HG02571 (cell line): Measurements from ENCODE around the gene KDM2B.

Experiments used
- ATAC-seq: cut with Tn5 transposase; IDR thresholded peaks from one replicate; pipeline ENCODE4 v1.9.1; 2021; ENCODE audit warnings: mild to moderate bottlenecking, moderate library complexity; ENCODE audit not compliant: unreplicated experiment

KDM2B gene

GRCh38 chr12:121568518-121568917, 12.3 kb downstream of the KDM2B start:
- no peak for ATAC-seq

- no peak for ATAC-seq
These were observed 15.7 kb downstream of the KDM2B start for GRCh38 chr12:121565076-121565475.

- no peak for ATAC-seq
These were observed 18.3 kb downstream of the KDM2B start for GRCh38 chr12:121562488-121562887.

GRCh38 chr12:121561009-121561395, 19.8 kb downstream of the KDM2B start:
- no peak for ATAC-seq

GRCh38 chr12:121560392-121561008, 20.3 kb downstream of the KDM2B start:
- no peak for ATAC-seq

GRCh38 chr12:121558956-121559355, 21.9 kb downstream of the KDM2B start:
- no peak for ATAC-seq

GRCh38 chr12:121550974-121551634, 29.7 kb downstream of the KDM2B start:
- ATAC-seq = no peak

GRCh38 chr12:121549075-121549474, 31.7 kb downstream of the KDM2B start:
- no peak for ATAC-seq

GRCh38 chr12:121545480-121545879, 35.3 kb downstream of the KDM2B start:
- no peak for ATAC-seq

GRCh38 chr12:121543786-121544185, 37.0 kb downstream of the KDM2B start:
- ATAC-seq = no peak

GRCh38 chr12:121539908-121540307, 40.9 kb downstream of the KDM2B start:
- no peak for ATAC-seq

GRCh38 chr12:121538699-121539061, 42.1 kb downstream of the KDM2B start:
- no peak for ATAC-seq

- ATAC-seq = peak; percentile 6
These were observed 42.8 kb downstream of the KDM2B start for GRCh38 chr12:121537814-121538698.

- ATAC-seq = peak; percentile 61
These were observed 43.7 kb downstream of the KDM2B start for GRCh38 chr12:121536899-121537813.

GRCh38 chr12:121536054-121536898, 44.5 kb downstream of the KDM2B start:
- peak; percentile 52 for ATAC-seq

GRCh38 chr12:121535150-121536053, 45.4 kb downstream of the KDM2B start:
- ATAC-seq = no peak

- ATAC-seq = no peak
These were observed 46.2 kb downstream of the KDM2B start for GRCh38 chr12:121534495-121535148.

GRCh38 chr12:121533394-121534090, 47.3 kb downstream of the KDM2B start:
- ATAC-seq = no peak
